AML-193 (cell line): Measurements from ENCODE around the gene SEMA5B.
A peak's percentile ranks its signal among the peaks of the same experiment; 100 is the strongest.

ENCODE experiments used
- DNase-seq, 2 experiments: peaks; one replicate each; lab custom pipeline; 2025; lab: John Stamatoyannopoulos, UW

Gene SEMA5B

DNA sequence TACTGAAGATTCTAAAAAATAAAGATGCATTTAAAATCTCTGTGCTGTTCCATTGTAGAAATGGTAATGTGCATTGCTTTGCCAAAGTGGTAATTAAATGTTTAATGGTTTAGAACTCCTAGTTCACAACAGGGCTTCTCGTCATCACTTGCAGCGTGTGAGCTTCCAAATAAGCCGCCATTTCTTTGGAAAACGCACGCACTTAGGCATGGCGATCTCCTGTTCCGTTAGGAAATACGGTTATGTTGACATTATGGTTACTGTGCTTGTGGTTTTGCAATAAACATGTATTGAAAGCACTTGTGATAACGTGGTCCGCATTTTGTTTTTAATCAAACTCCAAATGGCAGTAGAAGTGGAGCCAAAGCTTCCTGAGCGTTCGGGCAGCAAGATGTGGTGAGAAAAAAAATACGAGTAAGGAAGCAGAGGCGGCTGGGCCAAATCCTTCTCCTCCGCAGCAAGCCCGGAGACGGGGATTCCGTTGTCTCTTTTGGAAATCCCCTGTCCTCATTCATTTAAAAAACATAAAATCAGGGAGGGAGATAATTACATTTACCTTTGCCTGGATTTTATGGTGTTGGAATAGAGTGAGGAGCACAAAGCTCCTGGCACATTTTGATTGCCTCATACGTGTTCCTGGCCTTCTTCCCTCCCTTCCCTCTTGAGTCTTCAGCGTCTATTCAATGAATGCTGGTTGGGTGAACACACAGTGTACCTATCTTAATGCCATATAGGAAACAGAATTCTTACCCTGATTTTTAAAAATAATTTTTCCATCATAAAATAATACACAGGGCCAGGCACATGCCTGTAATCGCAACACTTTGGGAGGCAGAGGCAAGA is 135.2 kb downstream of the SEMA5B start:
- no peak for DNase-seq

DNA sequence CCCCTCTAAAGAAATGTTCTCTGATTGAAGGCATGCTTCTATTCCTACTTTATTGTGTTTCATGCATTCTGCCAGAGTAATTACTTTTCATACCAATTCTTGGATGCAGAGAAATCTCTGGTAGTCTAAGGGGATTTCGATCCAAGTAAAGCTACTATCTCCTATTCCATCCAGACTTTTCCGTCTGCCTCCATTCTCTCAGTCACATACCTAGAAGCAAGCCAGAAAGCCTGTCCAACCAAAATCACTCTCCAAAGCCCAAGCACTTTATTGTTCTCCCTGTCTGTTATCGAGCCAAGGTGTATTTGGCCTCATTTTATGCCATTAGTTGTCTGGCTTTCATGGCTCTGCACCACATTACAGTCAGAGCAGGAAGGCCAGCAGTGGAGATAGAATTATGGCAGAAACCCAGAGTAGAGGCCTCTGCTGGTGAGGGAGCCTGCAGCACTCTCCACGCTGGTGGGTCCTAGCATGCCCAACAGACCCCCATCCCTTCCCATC is 136.8 kb downstream of the SEMA5B start:
- DNase-seq: no peak

DNA sequence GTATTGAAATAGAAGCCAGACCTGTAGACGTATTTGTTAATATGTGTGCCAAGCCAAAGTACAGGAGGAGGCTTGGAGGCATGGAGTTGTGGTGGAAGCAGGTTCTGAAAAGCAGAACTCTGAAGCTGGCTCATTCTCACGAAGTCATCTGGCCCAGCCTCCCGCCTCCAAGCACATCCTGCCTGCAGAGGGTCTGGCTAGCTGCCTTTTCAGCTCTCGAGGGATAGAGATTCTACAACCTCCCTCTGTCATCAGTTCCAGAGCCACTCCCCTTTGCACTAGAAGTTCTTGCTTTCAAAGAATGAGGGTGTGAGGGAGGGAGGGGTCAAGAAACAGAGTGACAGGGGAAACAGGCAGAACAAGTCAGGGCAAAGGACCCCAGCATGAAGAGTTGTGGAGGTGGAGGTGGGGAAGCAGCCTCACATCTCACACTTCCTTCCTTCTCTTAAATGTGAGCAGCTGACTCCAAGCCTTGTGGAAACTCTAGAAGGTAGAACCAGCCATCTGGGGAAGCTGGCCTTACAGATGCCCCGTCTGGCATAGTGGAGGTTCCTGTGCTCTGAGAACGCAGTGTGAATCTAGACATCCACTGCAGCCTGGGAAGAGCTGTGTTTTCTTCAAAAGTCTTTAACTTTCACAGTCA is 137.4 kb downstream of the SEMA5B start:
- peak in 1 of 2 experiments; percentile 10 for DNase-seq

DNA sequence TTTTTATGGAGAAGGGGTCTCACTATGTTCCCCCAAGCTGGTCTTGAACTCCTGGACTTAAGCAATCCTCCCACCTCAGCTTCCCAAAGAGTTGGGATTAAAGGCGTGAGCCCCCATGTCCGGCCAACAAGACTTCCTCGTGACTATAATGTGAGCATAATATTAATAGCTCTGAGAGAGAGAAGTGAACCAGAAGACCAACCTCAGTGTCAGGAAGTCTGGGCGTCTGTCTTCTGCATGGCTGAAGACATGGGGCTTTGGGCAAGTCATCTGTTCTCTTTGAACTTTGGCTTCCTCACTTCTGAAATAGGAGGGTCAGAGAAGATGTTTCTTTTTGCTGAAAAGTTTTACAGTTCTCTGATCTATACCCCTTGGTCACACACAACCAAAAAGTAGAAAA is 140.6 kb downstream of the SEMA5B start:
- DNase-seq: no peak

DNA sequence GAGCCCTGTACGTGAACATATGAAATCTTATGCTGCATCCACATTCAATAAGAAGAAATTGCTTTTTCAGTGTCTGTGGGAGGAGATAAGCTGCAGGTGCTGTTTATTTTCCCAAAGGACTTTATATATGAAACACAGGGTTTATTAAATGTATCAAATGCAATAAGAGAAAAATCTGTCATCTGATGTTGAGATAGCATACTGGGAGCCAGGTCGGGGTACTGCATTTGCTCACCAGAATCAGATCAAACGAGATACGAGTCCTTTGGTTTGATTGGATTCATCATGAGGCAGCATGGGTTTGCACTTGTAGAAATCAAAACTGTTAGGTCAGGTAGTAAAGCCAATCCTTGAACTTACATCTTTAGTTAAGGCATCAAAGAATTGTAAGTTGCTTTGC is 141.3 kb downstream of the SEMA5B start:
- DNase-seq: no peak

DNA sequence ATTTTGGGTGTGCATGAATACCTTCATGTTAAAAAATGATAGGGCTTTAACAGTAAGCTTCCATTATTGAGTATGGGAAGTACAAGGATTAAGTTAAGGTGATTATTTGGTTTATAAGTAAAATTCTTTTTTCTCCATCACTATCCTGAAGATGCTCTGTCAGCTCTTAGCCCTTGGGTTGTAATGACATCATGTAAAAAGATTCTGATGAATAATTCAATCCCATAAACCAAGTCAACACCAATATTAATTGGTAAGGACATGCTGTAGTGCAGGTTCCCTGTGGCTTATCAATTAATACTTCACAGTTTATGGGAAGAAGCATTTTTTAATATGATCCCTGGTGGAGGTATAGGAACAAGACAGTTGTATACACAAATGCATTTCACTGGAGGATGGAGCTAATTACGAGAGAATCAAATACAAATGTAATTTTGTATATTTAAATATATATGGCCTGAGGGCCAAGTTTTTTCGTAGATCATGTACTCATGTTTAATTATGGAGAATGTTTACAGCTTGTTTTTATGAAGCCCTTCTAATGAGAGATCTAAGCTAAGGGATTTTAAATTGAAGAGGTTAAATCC is 145.1 kb downstream of the SEMA5B start:
- DNase-seq: no peak

DNA sequence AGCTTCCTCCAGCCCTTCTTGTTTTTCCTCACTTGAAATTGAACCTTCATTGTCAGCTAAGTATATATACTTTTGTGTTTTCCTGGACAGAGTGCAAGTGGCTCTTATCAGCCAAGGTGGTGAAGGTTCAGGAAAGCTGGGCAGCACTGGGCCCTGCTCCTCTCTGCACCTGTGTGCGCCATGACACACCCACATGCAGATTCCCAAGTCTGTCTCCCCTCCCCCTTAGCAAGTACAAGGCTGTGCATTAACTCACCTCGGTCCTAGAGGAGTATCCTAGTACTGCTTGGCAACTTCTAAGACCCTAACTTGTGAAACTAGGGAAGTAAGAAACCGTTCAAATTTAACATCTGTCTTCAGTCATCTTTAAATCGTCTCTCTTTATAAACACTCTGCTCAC is 146.9 kb downstream of the SEMA5B start:
- DNase-seq: no peak

DNA sequence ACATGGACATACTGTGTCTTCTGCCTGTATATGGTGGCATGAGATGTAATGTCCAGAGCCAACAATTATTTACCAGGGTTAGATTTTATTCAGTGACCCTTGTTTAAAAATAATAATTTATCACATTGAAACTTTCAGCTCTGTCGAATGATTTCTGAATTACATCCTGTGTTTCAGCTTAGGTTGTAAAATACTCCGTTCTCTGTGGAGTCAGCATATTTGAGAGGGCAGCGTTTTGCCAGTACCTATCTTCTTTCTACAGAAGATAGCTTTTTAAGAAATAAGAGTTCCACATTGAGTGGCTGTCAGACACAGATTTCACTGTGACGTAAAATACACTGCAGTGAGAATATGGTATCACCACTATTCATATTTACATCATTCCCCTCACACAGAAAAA is 147.4 kb downstream of the SEMA5B start:
- no peak for DNase-seq

DNA sequence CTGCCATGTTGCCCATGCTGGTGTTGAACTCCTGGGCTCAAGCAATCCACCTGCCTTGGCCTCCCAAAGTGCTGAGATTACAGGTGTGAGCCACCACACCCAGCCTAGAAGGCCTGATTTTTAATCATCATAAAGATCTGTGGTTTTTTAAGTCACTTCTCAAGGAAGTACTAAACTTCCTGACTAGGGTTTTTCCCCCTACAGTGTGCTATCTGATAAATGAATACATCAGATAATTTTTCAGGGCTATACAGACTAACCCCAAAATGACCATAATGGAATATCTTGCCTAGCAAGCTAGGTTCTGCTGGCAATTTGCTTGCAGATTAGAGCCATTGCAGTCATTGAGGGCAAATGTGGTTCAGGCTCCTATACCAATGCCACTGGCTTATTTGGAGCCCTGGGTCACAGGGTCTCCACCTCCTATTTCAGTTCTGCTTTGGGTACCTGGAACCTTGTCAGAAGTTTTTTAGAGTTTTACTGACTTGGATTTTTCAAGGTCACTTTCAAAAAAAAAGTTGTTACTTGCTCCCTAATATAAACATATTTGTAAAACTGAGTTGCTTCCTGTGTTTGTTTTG is 151.9 kb downstream of the SEMA5B start:
- DNase-seq: no peak

DNA sequence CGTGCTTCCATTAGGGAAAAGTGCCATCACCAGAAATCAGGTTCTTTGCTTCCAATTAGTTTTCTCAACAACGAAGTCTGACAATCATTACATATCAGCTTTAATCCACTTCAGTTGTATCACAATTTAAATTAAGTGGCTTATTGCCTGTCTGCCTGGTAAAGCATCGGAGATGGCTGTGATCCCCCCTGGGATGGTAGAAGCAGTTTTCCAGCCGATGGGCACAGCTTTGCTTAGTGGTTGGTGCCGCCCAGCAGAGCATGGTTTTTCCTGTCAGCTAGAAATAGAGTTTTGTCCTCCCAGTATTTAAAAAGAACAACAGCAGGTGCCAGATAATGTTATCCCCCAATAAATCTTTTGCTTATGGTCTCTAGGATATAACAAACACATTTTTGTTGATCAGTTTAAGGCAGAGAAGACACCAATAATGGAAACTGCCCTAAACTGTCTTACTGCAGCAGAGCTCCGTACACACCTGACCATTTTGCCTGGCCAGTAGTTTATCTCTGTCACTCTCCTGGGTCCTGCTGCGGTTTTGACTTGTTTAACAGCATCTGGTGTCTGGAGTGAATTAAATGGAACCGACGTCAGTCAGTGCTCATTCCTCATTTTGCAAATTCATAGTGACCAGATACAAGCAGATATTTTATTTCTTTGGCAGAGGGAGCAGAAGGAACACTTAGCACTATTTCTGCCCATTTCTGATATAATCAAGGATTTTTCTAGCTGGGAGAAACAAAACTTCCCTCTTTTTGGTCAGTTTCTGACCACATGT is 153.6 kb downstream of the SEMA5B start:
- no peak for DNase-seq

DNA sequence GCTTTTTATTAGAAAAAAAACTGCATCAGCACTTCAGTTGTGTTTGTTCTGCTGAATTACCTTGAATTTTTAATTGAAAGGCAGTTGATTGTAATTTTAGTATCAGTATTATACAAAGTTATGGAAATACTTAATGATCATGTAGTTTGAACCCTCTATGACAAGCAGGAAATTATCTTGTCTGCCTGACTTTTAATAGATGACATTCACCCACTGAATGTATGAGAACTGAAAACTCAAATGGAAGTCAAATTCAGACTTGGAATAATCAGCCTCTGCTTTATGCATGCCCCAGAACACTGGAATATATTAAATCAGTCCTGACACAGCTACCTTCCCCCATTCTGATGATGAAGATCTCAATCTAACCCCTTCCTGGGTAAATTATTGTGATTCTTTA is 159.2 kb downstream of the SEMA5B start:
- no peak for DNase-seq

DNA sequence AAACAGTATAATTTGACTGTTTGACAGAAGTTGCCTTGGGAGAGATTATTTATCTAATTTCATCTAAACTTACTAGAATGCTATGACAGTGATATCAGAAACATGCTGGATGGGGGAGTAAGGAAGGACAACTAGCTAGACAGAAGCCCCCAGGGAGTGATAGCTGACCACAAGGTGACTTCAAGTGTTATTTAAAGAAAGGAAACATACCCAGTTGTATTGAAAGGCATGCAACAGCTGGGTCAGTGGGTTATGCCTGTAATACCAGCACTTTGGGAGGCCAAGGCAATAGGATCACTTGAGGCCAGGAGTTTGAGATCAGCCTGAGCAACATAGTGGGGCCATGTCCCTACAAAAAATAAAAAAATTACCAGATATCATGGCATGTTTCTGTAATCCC is 163.1 kb downstream of the SEMA5B start:
- DNase-seq: no peak

DNA sequence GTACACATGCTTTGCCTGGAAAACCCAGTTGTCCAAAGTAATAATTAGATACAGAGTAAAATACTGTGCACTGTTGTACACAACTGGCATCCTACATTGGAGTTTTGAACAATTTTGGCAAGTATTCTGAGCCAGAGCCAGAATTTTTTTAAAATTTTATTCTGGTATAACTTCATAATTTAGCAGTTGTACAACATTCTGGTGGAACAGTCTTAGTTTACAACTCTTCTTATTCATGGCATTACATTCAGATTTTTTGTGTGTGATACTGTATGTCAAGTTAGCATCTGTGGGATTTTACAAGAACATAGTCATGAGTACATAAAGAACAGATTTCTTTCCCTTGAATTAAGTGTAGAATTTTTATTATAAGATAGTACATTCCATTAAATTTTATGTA is 165.2 kb downstream of the SEMA5B start:
- DNase-seq: no peak
